HEK293 (cell line): ENCODE results near the gene CCNL1.

ENCODE experiments used
- CTCF ChIP-seq: fragments of 450-650 bp; formaldehyde crosslinking; IDR thresholded peaks from 2 replicates; pipeline ENCODE4 v1.5.1; 2016; ENCODE audit warnings: missing biosample characterization, missing genetic modification characterization
- ZNF501 ChIP-seq: fragments of 450-650 bp; formaldehyde crosslinking; IDR thresholded peaks from 2 replicates; pipeline ENCODE4 v1.5.1; 2016; ENCODE audit warnings: missing biosample characterization, missing genetic modification characterization

DNA sequence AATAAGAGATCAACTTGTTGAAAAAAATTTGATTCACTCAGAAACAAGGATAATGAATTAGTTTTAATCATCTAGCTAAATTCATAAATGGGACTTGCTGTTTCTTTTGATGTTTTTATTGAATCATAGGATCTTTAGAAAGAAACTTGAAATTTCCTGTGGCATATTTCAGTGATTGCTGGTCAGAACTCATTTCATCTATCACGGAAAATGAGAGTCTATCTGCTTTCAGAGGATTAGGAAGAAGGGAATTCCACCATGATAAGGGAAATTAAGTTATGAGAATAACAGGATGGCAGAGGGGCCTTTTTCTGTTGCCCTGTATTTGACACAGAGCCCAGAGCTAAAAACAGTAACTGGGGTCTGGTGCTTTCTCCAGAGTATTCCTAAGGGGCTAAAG lies 44.9 kb upstream of the CCNL1 start:
- no peak for TF ChIP-seq CTCF (tag by site-specific recombination)
- no peak for TF ChIP-seq ZNF501
